Measurements from ENCODE around the gene ARX. TPM values are rescaled to one million over a fixed set of nuclear protein-coding genes. Genes with fewer than 3 reads are reported as not detected.
A peak's percentile ranks its signal among the peaks of the same experiment; 100 is the strongest.

Gene ARX
- total and polyA plus RNA-seq, 10 donors, result 0.26 to 0.32 TPM; not detected in 8

DNA sequence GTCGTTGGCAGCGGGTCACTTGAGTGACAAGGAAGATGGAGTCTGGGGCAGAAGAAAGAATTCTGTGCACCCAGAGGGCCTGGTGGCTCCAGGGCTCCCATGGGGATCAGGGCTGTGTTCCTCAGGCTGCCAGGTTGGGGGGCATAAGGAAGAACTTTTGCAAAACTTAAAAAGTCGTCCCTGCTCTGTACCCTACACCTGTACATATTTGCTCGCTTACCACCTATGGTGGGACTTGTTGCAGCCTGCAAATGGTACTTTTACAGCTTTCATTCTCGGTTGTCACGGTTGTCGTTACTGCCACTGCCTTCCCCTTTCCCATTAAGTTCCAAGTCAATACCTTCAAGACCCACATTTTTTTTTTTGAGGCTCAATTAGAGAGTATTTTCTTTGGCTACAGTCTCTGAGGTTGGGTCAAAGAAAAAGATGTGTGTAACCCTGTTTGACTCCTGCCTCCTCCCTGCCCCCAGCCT lies 9.1 kb downstream of the ARX start:
- Histone ChIP-seq H3K4me1 (peaks cover 5 to 46% (median 22%) of the 10 kb centered on the region in 6 donors), H3K27me3 (replicated peaks in 1 of 7) (peaks cover 4 to 100% (median 88%) of the 10 kb centered on the region in 7 donors), H3K4me3 (no peak overlapping the region), H3K9me3 (no peaks in the 10 kb centered on the region), H3K36me3 (no peaks in the 10 kb centered on the region), H3K27ac (no peak overlapping the region)
- DNase-seq, result no peak
- WGBS, 5 donors, result 9 to 37% (median 15%) methylated on average over 7 of the region's 7 CpGs
- intact Hi-C loops (cut with DNase I; ENCODE audit: low total_unique reads), result no loop called here
- TF ChIP-seq POLR2A (IDR thresholded peaks at IDR 0.05), result no peak
- TF ChIP-seq POLR2AphosphoS5 (IDR thresholded peaks at IDR 0.05), result no peak
- TF ChIP-seq, protein P1, sequence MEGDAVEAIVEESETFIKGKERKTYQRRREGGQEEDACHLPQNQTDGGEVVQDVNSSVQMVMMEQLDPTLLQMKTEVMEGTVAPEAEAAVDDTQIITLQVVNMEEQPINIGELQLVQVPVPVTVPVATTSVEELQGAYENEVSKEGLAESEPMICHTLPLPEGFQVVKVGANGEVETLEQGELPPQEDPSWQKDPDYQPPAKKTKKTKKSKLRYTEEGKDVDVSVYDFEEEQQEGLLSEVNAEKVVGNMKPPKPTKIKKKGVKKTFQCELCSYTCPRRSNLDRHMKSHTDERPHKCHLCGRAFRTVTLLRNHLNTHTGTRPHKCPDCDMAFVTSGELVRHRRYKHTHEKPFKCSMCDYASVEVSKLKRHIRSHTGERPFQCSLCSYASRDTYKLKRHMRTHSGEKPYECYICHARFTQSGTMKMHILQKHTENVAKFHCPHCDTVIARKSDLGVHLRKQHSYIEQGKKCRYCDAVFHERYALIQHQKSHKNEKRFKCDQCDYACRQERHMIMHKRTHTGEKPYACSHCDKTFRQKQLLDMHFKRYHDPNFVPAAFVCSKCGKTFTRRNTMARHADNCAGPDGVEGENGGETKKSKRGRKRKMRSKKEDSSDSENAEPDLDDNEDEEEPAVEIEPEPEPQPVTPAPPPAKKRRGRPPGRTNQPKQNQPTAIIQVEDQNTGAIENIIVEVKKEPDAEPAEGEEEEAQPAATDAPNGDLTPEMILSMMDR (IDR thresholded peaks at IDR 0.05 in 8 of 11, conservative IDR thresholded peaks at IDR 0.05 in 3 of 11), result no peak

DNA sequence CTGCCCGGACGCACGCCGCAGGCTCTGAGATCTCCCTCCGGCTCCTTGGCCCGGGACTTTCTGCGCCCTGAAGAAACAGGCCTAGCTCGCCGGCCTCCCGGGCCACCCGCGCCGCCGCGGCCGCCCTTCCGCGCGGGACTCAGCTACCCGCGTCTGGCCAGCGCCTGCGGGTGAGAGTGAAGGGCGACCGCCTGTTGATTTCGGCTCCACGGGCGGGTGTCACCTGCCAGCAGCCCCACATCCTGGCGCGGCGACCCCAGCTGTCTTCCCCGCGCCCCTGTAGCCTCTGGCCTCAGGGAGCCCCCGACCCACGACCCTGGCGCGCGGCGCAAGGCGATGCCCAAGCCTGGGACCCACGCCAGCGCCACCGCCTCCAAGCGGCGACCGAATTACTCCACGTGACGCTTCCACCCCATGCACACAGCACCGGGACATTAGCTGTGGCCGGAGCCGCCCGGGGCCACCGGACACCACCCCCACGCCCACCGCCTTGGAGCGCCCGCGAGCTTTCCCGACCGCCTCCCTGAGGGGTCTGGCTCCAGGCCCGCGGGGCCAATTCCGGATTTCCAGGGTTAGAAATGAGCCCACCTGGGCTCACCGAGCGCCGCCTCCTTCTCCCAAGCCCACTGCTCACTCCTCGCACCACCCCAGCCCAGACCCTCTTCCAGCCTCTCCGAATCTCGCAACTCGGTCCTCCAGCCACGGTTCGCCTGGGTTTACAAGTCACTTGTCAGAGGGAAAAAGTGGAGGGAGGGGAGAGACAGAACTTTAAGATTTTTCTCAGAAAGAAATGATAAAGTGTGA lies 10.2 kb downstream of the ARX start:
- Histone ChIP-seq H3K9me3 (no peaks in the 10 kb centered on the region), H3K27me3 (replicated peaks in 1 of 7) (peaks cover 4 to 98% (median 79%) of the 10 kb centered on the region in 7 donors), H3K4me1 (peaks cover 5 to 42% (median 22%) of the 10 kb centered on the region in 6 donors), H3K36me3 (no peaks in the 10 kb centered on the region), H3K27ac (no peak overlapping the region), H3K4me3 (peak overlapping the region in 2 of 8 donors; percentile 4 to 38)
- intact Hi-C loops (cut with DNase I; ENCODE audit: low total_unique reads), result no loop called here
- 5 to 32% (median 8%) methylated on average over 24 to 72 of the region's 72 CpGs for WGBS, 5 donors
- DNase-seq, result no peak
- TF ChIP-seq POLR2AphosphoS5 (IDR thresholded peaks at IDR 0.05) (no peak), POLR2A (IDR thresholded peaks at IDR 0.05) (no peak)
- TF ChIP-seq, protein P1 (IDR thresholded peaks at IDR 0.05 in 8 of 11, conservative IDR thresholded peaks at IDR 0.05 in 3 of 11), result no peak

DNA sequence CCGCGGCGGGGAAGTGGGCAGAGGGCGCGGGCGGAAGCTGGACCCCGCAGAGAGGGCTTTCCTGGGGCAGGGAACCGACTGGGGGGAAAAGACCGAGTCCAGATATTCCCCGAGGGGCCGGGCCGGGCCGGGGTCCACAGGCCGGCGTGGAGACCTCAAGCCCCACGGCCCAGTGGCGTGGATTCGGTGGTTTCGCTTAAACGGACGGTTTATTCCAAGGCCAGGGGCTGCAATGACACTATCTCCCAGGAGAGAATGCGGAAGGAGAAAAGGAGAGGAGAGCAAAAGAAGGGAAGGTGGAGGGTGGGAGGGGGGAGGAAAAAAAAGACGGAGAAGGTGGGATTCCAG lies 10.8 kb downstream of the ARX start:
- 3 to 38% (median 7%) methylated on average over 2 to 23 of the region's 23 CpGs for WGBS, 5 donors
- Histone ChIP-seq H3K4me1 (peaks cover 5 to 42% (median 22%) of the 10 kb centered on the region in 6 donors), H3K9me3 (no peaks in the 10 kb centered on the region), H3K4me3 (peak overlapping the region in 2 of 8 donors; percentile 4 to 38), H3K36me3 (no peaks in the 10 kb centered on the region), H3K27me3 (replicated peaks in 1 of 7) (peaks cover 4 to 96% (median 73%) of the 10 kb centered on the region in 7 donors), H3K27ac (no peak overlapping the region)
- intact Hi-C loops (cut with DNase I; ENCODE audit: low total_unique reads), result no loop called here
- no peak for DNase-seq
- TF ChIP-seq POLR2A (IDR thresholded peaks at IDR 0.05), result no peak
- TF ChIP-seq, protein P1 (IDR thresholded peaks at IDR 0.05 in 8 of 11, conservative IDR thresholded peaks at IDR 0.05 in 3 of 11), result no peak
- no peak for TF ChIP-seq POLR2AphosphoS5 (IDR thresholded peaks at IDR 0.05)

DNA sequence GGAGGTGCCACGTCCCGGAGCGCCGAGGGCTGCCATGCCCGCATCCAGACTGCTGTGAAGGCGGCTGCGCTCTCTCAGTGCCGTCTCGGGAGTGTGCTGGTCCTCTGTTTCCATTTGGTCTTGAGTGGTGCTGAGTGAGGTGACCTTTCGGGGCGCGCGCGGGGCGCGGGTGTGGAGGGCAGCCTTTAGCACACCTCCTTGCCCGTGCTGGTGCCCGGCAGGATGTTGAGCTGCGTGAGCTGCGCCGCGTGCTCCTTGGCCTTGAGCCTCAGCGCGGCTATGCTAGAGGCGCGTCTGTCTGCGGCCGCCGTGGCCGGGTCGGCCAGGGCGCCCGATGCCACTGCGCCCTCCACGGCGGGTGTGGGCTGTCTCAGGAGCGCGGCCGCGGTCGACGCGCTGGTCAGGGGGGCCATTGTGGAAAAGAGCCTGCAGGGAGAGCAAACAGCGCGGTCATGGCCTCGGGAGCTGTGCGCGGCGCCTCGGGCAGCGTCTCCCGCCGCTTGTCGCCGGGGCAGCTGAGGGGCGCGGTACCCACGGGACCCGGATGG lies 11.2 kb downstream of the ARX start:
- intact Hi-C loops (cut with DNase I; ENCODE audit: low total_unique reads), result no loop called here
- WGBS, 5 donors, result 1 to 40% (median 19%) methylated on average over 34 to 59 of the region's 59 CpGs; no CpG with 5 or more reads in 1 of the 5 donors
- H3K4me1 ChIP-seq, result peaks cover 5 to 42% (median 22%) of the 10 kb centered on the region in 6 donors
- H3K36me3 ChIP-seq, result no peaks in the 10 kb centered on the region
- H3K27ac ChIP-seq, result no peak overlapping the region
- peak overlapping the region in 2 of 8 donors; percentile 4 to 38 for H3K4me3 ChIP-seq
- no peak for DNase-seq
- H3K9me3 ChIP-seq, result no peaks in the 10 kb centered on the region
- H3K27me3 ChIP-seq (replicated peaks in 1 of 7), result peaks cover 4 to 96% (median 70%) of the 10 kb centered on the region in 7 donors
- TF ChIP-seq POLR2AphosphoS5 (IDR thresholded peaks at IDR 0.05) (no peak), POLR2A (IDR thresholded peaks at IDR 0.05) (no peak)
- TF ChIP-seq, protein P1 (IDR thresholded peaks at IDR 0.05 in 8 of 11, conservative IDR thresholded peaks at IDR 0.05 in 3 of 11), result no peak

Measured in spleen (tissue), 11 donors.